Loucy (cell line): ENCODE measurements around the gene OR52A1.

Experiments used
- CTCF ChIP-seq: fragments of 200-600 bp; sonication (generic); conservative IDR thresholded peaks from 2 replicates; pipeline ENCODE4 v1.5.1; 2014; ENCODE audit warnings: mild to moderate bottlenecking, antibody characterized with exemption, low read length
- EZH2phosphoT487 ChIP-seq: fragments of 200-600 bp; IDR thresholded peaks from 2 replicates; pipeline ENCODE4 v1.6.1; 2018; ENCODE audit warnings: antibody characterized with exemption, mild to moderate bottlenecking, moderate library complexity, borderline replicate concordance

DNA sequence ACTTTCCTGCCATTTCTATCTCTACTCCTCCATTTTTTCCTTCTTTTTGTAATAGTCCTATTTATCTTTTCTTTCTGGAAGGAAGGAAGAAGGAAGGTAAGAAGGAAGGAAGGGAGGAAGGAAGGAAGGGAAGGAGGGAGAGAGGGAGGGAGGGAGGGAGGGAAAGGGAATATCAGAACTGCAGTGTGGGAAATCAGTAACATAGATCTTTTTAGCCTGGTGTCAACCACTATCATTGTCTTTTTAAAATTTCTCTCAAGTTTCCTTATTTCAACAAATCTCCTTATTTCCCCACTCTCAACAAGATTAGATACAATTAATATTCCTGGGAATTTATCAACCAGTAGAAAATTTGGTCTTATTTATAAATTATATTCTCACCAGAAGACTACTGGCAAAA, 51.5 kb downstream of the OR52A1 start:
- no peak for TF ChIP-seq CTCF
- TF ChIP-seq EZH2phosphoT487 = no peak
